ENCODE data around the gene ZNF536. TPM values are rescaled to one million over a fixed set of nuclear protein-coding genes. Genes with fewer than 3 reads are reported as not detected.

Gene ZNF536
- total RNA-seq, 6 experiments from 2014 or later: 0.25 TPM; not detected in 5

- intact Hi-C loops (cut with DNase I): no loop called here
- 61% methylated on average over 4 of the region's 4 CpGs for WGBS (ENCODE audit: insufficient coverage, low coverage, low lambda C conversion rate, missing lambda C conversion rate)
- no peak overlapping the region for H3K27ac ChIP-seq
Measured at GRCh38 chr19:30442674-30443073, 70.5 kb downstream of the ZNF536 start.

GRCh38 chr19:30443531-30444252, 71.5 kb downstream of the ZNF536 start:
- DNase-seq: no peak
- H3K4me3 ChIP-seq: no peak overlapping the region
- intact Hi-C loops (cut with DNase I): no loop called here
- TF ChIP-seq CTCF (IDR thresholded peaks at IDR 0.05): no peak
- no peaks in the 10 kb centered on the region for H3K4me1 ChIP-seq
- H3K36me3 ChIP-seq: no peaks in the 10 kb centered on the region
- 83% methylated on average over 4 of the region's 50 CpGs for WGBS (ENCODE audit: insufficient coverage, low coverage, low lambda C conversion rate, missing lambda C conversion rate)
- no peak for ATAC-seq
- no peaks in the 10 kb centered on the region for H3K27me3 ChIP-seq
- H3K9me3 ChIP-seq: no peaks in the 10 kb centered on the region
- no peak overlapping the region for H3K27ac ChIP-seq

More at GRCh38 chr19:30442674-30443073, 70.5 kb downstream of the ZNF536 start:
- H3K36me3 ChIP-seq: no peaks in the 10 kb centered on the region
- no peak overlapping the region for H3K4me3 ChIP-seq
- no peaks in the 10 kb centered on the region for H3K27me3 ChIP-seq
- TF ChIP-seq CTCF (IDR thresholded peaks at IDR 0.05) (no peak), POLR2A (IDR thresholded peaks at IDR 0.05) (no peak)
- DNase-seq: no peak
- no peak for ATAC-seq
- H3K4me1 ChIP-seq: no peaks in the 10 kb centered on the region
- H3K9me3 ChIP-seq: no peaks in the 10 kb centered on the region

GRCh38 chr19:30444253-30444671, 72.1 kb downstream of the ZNF536 start:
- WGBS (ENCODE audit: insufficient coverage, low coverage, low lambda C conversion rate, missing lambda C conversion rate): 88% methylated on average over 23 of the region's 37 CpGs
- no peaks in the 10 kb centered on the region for H3K9me3 ChIP-seq
- no peak for TF ChIP-seq CTCF (IDR thresholded peaks at IDR 0.05)
- no peak for TF ChIP-seq POLR2A (IDR thresholded peaks at IDR 0.05)
- H3K27me3 ChIP-seq: peaks cover 0 to 3% of the 10 kb centered on the region in 2 donors
- ATAC-seq (no peak), DNase-seq (no peak)
- intact Hi-C loops (cut with DNase I): no loop called here
- H3K36me3 ChIP-seq: no peaks in the 10 kb centered on the region
- no peak overlapping the region for H3K4me3 ChIP-seq
- no peak overlapping the region for H3K27ac ChIP-seq
- no peaks in the 10 kb centered on the region for H3K4me1 ChIP-seq

GRCh38 chr19:30444686-30445232, 72.6 kb downstream of the ZNF536 start:
- intact Hi-C loops (cut with DNase I): no loop called here
- Histone ChIP-seq H3K4me1 (no peaks in the 10 kb centered on the region), H3K27me3 (peaks cover 0 to 3% of the 10 kb centered on the region in 2 donors), H3K9me3 (no peaks in the 10 kb centered on the region), H3K36me3 (no peaks in the 10 kb centered on the region), H3K27ac (no peak overlapping the region), H3K4me3 (no peak overlapping the region)
- DNase-seq (no peak), ATAC-seq (no peak)
- 91% methylated on average over 11 of the region's 29 CpGs for WGBS (ENCODE audit: insufficient coverage, low coverage, low lambda C conversion rate, missing lambda C conversion rate)
- TF ChIP-seq POLR2A (IDR thresholded peaks at IDR 0.05): no peak
- TF ChIP-seq CTCF (IDR thresholded peaks at IDR 0.05): no peak

Data from right lobe of liver (tissue), 6 donors.